ENCODE measurements around the gene CHEK2.

CHEK2 gene

DNA sequence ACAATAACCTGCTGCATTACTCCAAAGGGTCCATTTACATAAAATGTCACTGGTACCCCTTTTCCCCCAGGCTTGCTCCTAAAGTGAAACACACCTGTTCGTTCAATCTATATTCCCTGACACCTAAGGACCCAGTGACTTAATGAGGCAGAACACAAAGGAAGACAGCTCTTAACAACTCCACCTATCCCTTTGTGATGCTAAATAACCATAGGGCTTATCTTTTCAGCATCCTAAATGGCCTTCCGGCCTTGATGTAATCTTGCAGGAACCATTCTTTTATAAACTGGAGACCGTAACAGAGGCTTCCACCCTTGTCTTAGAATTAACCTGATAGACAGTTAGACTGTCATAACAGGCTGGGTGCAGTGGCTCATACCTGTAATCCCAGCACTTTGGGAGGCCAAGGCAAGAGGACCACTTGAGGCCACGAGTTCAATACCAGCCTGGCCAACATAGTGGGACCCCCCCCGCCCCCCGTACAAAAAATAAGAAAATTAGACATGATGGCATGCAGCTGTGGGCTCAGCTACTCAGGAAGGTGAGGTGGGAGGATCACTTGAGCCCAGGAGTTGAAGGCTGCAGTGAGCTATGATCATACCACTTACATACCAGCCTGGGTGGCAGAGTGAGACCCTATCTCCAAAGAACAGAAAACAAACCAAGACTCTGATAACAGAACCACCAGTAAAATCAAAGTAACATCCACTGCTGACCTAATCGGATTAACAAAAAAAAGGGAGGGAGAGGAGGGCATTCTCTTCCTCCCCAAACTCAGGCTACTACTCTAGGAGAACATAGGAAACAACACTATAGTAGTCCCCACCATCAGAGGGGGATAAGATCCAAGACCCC is 5.1 kb downstream of the CHEK2 start:
- no peak for DNase-seq (ENCODE audit: low read depth)
- no peak overlapping the region for H3K4me3 ChIP-seq (ENCODE audit: low read depth, low read length)
- TF ChIP-seq, protein P1, sequence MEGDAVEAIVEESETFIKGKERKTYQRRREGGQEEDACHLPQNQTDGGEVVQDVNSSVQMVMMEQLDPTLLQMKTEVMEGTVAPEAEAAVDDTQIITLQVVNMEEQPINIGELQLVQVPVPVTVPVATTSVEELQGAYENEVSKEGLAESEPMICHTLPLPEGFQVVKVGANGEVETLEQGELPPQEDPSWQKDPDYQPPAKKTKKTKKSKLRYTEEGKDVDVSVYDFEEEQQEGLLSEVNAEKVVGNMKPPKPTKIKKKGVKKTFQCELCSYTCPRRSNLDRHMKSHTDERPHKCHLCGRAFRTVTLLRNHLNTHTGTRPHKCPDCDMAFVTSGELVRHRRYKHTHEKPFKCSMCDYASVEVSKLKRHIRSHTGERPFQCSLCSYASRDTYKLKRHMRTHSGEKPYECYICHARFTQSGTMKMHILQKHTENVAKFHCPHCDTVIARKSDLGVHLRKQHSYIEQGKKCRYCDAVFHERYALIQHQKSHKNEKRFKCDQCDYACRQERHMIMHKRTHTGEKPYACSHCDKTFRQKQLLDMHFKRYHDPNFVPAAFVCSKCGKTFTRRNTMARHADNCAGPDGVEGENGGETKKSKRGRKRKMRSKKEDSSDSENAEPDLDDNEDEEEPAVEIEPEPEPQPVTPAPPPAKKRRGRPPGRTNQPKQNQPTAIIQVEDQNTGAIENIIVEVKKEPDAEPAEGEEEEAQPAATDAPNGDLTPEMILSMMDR (IDR thresholded peaks at IDR 0.05; ENCODE audit: low read depth, low read length): no peak
- TF ChIP-seq, protein P2, sequence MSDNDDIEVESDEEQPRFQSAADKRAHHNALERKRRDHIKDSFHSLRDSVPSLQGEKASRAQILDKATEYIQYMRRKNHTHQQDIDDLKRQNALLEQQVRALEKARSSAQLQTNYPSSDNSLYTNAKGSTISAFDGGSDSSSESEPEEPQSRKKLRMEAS (IDR thresholded peaks at IDR 0.05; ENCODE audit: low read depth, low read length): no peak
- TF ChIP-seq MYC (IDR thresholded peaks at IDR 0.05; ENCODE audit: low read depth, low read length): no peak
- no peak for TF ChIP-seq POLR2A (IDR thresholded peaks at IDR 0.05; ENCODE audit: extremely low read depth, insufficient read length)

DNA sequence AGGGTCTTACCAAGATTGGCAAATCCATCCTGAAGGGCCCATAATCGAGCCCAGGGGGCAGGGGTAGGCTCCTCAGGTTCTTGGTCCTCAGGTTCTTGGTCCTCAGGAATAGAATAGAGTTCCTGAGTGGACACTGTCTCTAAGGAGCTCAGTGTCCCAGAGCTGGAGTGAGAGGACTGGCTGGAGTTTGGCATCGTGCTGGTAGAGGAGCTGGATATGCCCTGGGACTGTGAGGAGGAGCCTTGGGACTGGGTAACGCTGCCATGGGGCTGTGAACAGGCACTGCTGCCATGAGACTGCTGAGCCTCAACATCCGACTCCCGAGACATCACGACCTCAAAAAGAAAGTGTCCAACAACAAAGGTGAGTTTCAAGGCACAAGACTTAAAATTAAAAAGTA is 7.2 kb downstream of the CHEK2 start:
- no peak for DNase-seq (ENCODE audit: low read depth)
- TF ChIP-seq POLR2A (IDR thresholded peaks at IDR 0.05; ENCODE audit: extremely low read depth, insufficient read length) (no peak), MYC (IDR thresholded peaks at IDR 0.05; ENCODE audit: low read depth, low read length) (no peak)
- TF ChIP-seq, protein P2 (IDR thresholded peaks at IDR 0.05; ENCODE audit: low read depth, low read length): no peak
- TF ChIP-seq, protein P1 (IDR thresholded peaks at IDR 0.05; ENCODE audit: low read depth, low read length): no peak
- no peak overlapping the region for H3K4me3 ChIP-seq (ENCODE audit: low read depth, low read length)

DNA sequence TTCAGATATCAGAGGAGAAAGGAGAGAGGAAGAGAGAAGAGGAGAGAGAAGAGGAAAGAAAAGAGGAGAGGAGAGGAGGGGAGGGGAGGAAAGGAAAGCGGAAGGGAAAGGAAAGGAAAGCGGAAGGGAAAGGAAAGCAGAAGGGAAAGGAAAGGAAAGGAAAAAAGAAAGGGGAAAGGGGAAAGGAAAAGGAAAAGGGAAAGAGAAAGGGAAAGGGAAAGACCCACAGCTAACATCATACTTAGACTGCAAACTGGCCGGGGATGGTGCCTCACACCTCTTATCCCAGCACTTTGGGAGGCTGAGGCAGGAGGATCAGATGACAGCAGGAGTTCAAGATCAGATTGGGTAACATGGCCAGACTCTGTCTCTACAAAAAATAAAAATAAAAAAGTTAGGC is 11.4 kb downstream of the CHEK2 start:
- H3K4me3 ChIP-seq (ENCODE audit: low read depth, low read length): no peak overlapping the region
- TF ChIP-seq, protein P1 (IDR thresholded peaks at IDR 0.05; ENCODE audit: low read depth, low read length): no peak
- TF ChIP-seq MYC (IDR thresholded peaks at IDR 0.05; ENCODE audit: low read depth, low read length): no peak
- TF ChIP-seq POLR2A (IDR thresholded peaks at IDR 0.05; ENCODE audit: extremely low read depth, insufficient read length): no peak
- TF ChIP-seq, protein P2 (IDR thresholded peaks at IDR 0.05; ENCODE audit: low read depth, low read length): no peak
- DNase-seq (ENCODE audit: low read depth): no peak

DNA sequence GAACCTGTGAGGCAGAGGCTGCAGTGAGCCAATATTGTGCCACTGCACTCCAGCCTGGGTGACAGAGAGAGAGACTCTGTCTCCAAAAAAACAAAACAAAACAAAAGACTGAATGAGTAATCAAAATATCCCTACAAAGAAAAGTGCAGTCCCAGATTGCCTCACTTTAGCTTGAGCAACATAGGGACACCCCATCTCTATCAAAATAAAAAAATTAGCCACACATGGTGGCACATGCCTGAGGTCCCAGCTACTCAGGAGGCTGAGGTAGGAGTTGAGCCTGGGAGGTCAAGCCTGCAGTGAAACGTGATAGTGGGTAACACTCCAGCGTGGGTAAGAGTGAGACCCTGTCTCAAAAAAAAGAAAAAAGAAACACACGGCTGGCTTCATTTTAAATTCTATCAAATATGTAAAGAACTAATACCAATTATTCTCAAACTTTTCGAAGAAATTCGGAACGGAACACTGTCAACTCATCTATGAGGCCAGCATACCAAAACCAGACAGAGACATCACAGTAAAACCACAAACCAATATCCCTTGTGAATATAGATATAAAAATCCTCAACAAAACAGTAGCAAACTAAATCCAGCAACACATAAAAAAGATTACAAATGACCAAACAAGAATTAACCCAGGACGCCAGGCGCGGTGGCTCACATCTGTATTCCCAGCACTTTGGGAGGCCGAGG is 12.9 kb downstream of the CHEK2 start:
- DNase-seq (ENCODE audit: low read depth): no peak
- H3K4me3 ChIP-seq (ENCODE audit: low read depth, low read length): no peak overlapping the region
- TF ChIP-seq, protein P1 (IDR thresholded peaks at IDR 0.05; ENCODE audit: low read depth, low read length): no peak
- TF ChIP-seq MYC (IDR thresholded peaks at IDR 0.05; ENCODE audit: low read depth, low read length) (no peak), POLR2A (IDR thresholded peaks at IDR 0.05; ENCODE audit: extremely low read depth, insufficient read length) (no peak)
- TF ChIP-seq, protein P2 (IDR thresholded peaks at IDR 0.05; ENCODE audit: low read depth, low read length): no peak

DNA sequence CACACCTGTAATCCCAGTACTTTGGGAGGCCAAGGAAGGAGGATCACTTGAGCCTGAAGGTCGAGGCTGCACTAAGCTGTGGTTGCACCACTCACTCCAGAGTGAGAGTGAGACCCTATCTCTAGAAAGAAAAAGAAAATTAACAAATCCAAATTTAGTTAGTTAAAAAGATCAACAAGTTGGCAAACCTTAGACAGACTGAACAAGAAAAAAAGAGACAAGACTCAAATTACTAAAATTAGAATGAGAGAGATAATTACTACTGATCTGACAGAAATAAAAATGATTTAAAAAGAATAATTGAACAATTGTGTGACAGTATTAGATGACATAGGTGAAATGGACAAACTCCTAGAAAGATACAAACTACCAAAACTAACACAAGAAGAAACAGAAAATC is 13.6 kb downstream of the CHEK2 start:
- no peak overlapping the region for H3K4me3 ChIP-seq (ENCODE audit: low read depth, low read length)
- TF ChIP-seq, protein P1 (IDR thresholded peaks at IDR 0.05; ENCODE audit: low read depth, low read length): no peak
- no peak for TF ChIP-seq MYC (IDR thresholded peaks at IDR 0.05; ENCODE audit: low read depth, low read length)
- TF ChIP-seq, protein P2 (IDR thresholded peaks at IDR 0.05; ENCODE audit: low read depth, low read length): no peak
- TF ChIP-seq POLR2A (IDR thresholded peaks at IDR 0.05; ENCODE audit: extremely low read depth, insufficient read length): no peak
- DNase-seq (ENCODE audit: low read depth): no peak

All from NB4 (cell line).